HT1080 (cell line): ENCODE data around the gene OR1J4. TPM values are rescaled to one million over a fixed set of nuclear protein-coding genes. Genes with fewer than 3 reads are reported as not detected.

Experiments
- total RNA-seq: library from RNA; depleted of rRNA; stranded (reverse); fragments of >200 nt; shearing (Covaris generic); gene quantifications from 2 replicates; pipeline ENCODE4 v1.2.3, GENCODE V29; 2014; rRNA removed

OR1J4 gene
- total RNA-seq, 1 experiment from 2014 or later = not detected

Other genes with a start within 250 kb of the OR1J4 start
- 0.07 and 0.24 TPM in 2 replicates for gene PTGS1, start 148.1 kb upstream of the OR1J4 start, total RNA-seq
- gene OR1J1, start 41.2 kb upstream of the OR1J4 start, total RNA-seq = not detected in 2 replicates
- 0.17 TPM in 1 of 2 replicates, not detected in the other for gene OR1J2, start 8.3 kb upstream of the OR1J4 start, total RNA-seq
- not detected in 2 replicates for gene OR1N1, start 8.2 kb downstream of the OR1J4 start, total RNA-seq
- gene OR1N2, start 34.0 kb downstream of the OR1J4 start, total RNA-seq = not detected in 2 replicates
- not detected in 2 replicates for gene OR1L8, start 64.2 kb downstream of the OR1J4 start, total RNA-seq
- not detected in 2 replicates for gene OR1Q1, start 95.6 kb downstream of the OR1J4 start, total RNA-seq
- not detected in 2 replicates for gene OR1B1, start 138.5 kb downstream of the OR1J4 start, total RNA-seq
- not detected in 2 replicates for gene OR1L1, start 142.6 kb downstream of the OR1J4 start, total RNA-seq
- not detected in 2 replicates for gene OR1L3, start 156.0 kb downstream of the OR1J4 start, total RNA-seq
- gene OR1L4, start 204.8 kb downstream of the OR1J4 start, total RNA-seq = not detected in 2 replicates
- not detected in 2 replicates for gene OR1L6, start 223.2 kb downstream of the OR1J4 start, total RNA-seq